ENCODE results near the gene FOXA1.

The FOXA1 gene

DNA sequence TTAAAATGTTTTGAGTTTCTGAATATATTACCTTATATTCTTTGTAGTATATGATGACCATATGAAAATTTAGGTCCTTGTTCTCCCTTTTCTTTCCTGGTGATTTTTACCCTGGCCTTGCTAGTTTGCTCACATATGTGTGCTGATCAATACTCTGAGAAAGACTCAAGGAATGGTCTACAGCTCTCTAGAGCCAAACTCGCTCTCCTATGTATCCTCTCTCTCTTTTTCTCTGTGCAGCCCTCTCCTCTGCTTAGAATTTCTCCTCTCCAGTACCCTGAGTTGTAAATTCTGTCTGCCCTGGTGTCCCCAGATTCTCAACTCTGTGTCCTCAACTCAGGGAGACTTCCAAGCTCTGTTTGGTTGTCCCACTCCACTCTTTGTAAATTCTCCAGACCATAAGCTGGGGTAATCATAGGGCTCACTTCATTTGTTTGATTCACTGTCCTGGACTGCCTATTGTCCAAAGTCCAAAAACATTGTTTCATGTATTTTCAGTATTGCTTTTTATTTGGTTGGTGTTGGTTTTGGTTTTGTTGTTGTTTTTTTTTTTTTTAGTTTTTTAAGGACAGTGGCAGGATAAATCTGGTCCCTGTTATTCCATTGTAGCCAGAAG is 41.0 kb downstream of the FOXA1 start:
- no peak for DNase-seq

DNA sequence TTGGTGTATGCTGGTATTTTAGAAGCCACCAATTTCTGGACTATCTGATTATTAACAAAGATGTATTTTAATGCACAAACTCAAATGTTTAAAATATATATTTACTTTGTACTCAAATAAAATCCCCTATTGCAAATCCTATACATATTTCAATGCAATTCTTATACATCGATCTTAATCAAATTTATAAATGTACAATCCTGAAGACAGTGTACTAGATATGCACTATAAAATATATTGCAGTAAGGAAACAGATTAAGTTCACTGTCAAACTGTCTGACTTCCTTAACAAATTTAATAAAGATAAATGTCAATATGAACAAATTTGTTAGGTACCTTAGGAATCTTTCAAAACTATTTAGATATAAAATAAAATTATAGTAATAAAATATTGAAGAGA is 43.9 kb downstream of the FOXA1 start:
- DNase-seq = no peak

DNA sequence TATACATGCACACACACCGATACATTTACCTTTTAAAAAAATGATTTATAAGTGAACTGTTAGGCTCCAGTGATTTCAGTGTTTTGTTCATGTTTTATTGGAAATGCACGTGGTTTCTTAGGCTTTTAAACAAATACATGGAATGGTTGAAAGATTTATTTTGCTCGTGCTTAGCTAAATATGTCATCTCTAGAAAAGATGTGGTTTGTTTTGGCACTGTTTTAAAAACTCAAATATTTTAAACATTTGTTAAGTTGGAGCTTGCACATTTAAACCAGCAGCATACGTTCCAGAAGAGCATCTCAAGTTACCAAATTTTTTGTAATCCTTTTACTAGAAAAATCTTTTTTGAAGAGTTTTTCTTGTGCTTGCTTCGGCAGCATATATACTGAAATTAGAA is 44.5 kb downstream of the FOXA1 start:
- DNase-seq = no peak

DNA sequence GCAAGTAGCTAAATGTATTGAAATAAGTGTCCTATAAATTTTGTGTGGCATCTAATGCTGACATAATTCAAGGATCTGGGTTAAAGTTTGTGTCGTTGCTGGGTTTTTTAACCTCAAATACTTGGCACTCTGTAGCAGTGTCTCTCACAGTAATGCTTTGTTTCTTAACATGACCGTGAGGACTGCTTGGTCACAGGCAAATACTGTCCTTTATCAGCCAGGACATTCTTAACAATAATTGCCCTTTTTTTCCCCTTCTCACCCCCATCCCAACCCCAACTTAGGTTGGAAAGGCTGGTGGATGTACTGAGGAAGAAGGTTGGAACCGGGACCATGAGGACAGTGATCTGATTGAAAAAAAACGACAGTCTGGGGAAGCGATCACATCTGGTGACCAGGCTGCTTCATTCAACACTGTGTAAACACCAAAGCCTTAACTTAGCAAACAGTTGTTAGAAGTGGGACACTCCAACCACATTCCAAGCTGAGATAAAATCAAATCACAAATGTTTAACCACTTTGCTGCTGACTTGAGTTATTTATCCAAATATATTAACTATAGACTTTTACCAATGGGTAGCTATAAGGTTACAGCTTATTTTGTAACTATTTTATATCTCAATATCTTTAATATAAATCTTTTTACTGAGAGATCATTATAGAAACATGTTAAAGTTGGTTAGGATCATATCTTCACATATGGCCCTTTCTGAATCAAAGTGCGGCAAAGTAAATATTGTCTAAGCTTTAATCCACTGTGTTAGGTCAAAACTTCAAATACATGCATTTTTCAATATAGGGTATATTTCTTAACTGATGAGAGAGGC is 48.2 kb downstream of the FOXA1 start:
- DNase-seq = no peak

DNA sequence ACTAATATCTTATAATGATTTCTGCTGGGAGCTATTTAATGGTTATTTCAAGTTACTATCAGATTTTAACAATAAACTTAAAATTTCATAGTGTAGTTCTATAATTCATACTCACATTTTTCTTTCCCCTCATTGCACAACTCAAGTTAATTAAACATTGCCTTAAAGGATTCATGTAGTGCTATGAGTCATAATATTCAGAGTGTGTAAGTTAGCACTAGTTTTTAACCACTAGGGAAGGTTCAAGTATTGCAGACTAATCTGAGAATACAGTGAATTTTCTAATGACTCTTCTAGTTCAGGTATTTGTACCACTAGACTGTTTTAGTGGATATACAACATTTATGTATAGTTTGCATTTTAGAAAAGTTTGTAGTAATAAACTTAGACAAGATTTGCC is 49.9 kb downstream of the FOXA1 start:
- no peak for DNase-seq

- DNase-seq = no peak
Measured at GRCh38 chr14:37544407-37544806, 50.6 kb downstream of the FOXA1 start.

DNA sequence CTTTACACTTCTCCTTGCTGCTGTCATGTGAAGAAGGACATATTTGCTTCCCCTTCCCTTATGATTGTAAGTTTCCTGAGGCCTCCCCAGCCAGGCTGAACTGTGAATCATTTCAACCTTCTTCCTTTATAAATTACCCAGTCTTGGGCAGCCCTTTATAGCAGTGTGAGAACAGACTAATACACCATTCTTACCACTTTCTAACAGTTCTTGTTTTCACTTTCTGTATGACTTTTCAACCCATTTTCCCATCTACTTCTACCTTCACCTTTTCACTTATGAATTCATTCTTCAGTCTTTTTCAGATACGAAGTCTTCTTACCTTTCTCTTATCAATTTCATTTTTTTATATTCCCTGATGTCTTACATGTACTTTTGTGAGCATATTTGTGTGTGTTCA is 55.1 kb downstream of the FOXA1 start:
- DNase-seq = no peak

All from RPMI8226 (cell line).